NCI-H2107 (cell line): ENCODE measurements around the gene ATRN.

Experiments
- DNase-seq: peaks from one replicate; lab custom pipeline; 2025; lab: John Stamatoyannopoulos, UW

Gene ATRN

DNA sequence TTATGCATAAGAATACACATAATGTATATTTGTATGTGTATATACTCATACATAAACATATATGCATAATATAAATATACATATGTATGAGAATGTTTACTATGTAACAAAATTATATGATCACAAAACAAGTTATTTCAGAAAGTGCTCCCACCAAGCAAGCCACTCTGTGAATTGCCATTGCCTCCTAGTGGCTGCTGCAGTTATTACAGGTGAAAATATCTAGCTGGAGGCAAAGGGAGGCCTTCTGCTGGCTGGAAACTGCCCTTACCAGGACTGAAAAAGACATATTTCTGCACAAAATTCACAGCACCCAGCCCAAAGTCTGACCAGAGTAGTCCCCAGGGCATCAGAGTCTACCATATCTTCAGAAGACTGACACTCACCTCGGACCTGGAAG lies 225.4 kb downstream of the ATRN start:
- no peak for DNase-seq

DNA sequence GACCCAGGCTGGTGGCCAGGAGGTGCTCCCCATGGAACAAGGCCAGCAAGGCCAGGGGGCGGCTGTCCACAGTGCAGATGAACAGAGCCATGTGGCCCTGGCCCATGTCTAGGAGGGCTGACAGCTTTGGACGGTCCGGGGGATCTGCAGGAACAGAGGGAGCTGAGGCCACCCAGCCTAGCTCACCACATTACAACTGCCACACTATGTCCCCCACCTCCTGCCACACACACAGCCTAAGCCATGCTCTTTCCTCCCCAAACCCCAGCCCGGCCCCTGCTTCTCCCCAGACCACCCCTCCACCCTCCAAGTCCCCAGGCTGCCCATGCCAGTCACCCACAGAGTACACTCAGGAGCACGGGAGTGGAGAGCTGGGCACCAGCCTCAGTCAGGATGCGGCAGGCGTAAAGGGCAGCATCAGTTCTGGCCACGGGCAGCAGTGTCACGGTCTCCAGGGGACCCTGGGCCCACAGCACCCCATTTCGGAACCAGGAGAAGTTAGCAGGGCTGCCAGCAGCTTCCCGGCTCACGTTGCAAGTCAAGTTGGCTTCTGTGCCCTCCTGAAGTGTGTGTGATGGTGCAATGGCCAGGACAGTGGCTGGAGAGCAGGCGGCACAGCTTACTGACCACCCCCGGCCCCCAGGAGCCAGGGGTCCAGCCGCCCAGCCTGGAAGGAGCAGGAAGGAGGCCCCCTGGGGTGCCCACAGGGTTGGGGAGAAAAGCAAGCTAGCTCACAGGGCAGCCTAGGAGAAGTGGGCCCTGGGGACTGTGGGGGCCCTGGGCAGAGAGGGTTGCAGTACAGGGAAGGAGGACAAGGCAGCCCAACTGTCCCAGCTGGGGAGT lies 226.1 kb downstream of the ATRN start:
- DNase-seq = no peak

DNA sequence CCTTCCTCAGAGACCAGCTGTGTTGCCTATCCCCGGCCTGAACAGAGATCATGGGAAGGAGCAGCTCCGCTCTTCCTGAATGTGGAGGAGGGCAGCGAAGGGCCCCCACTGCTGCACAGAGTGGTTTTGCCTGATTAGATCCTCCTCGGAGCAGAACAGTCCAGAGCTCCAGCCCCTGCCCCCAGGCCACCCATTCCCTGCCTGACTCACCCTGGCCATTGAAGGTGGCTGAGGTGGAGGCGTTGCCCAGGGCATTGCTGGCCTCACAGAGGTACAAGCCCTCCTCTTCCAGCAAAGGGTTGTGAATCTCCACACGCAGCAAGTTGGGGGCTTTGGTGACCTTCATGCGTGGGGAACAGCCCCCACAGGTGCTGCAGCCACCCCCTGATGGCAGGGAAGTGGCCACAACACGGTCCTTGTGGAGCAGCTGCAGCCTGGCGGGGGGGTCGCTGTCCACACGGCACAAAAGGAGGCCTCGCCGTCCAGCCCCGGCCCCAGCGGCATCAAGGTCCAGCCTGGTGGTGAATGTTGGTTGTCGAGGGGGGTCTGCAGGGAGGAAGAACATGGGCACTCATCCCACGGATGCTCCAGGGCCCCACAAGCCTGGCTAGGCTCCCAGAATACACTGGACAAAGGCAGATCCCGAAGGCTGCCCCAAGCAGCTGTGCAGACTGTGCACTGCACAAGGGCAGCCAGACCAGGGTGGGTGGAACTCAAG lies 226.9 kb downstream of the ATRN start:
- DNase-seq = no peak

DNA sequence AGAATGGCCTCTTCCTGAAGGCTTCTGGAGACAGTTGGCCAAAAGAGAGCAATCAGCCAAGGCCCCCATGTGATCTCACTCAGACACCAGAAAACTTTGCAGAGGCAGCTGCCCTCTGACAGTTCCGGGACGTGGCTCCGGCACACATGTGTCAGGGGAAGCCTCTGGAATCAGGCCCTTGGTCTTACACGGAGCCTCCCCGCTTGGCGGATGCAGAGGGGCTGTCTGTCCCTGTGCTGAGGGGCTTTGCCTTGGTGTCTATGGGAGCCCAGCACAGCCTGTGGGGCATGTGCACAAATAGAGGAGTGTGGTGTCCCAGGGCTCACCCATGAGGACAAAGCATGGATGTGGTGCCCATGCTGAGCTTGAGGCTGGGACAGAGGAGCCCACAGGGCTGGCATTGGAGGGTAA lies 227.8 kb downstream of the ATRN start:
- no peak for DNase-seq

DNA sequence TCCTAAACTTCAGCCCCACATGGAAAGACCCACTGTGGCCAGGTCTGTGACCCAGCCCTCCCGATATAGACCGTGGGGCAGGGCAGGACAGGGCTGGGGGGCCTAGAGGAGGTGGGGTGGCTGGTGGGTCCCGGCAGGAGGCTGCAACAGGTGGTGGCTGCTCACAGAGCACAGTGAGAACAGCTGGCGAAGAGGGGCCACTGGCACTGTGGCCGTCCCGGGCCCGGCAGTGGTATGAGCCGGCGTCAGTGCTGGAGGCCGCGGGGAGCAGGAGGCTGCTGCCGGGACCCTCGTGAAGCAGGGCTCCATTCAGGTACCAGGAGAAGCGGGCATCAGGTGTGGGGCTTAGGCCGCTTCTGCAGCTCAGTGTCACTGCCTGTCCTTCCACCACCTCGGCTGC lies 228.2 kb downstream of the ATRN start:
- DNase-seq = no peak
